ENCODE results near the gene GREB1L. TPM values are rescaled to one million over a fixed set of nuclear protein-coding genes. Genes with fewer than 3 reads are reported as not detected.

GREB1L gene
- total RNA-seq (10 to 100 TPM in 5 of 9 donors, 1 to 10 TPM in 4; 7.5 to 21.5 (median 10.6) TPM), polyA plus RNA-seq (1 to 10 TPM; 4.0 to 5.2 TPM)
- long read RNA-seq, donor 1, partial matches to known transcripts, result 3 of 12 reads
- long read RNA-seq, donor 1, other reads (novel, unspliced or antisense), result 8 of 12 reads
- long read RNA-seq, donor 2, partial matches to known transcripts, result 2 of 8 reads
- long read RNA-seq, donor 2, other reads (novel, unspliced or antisense), result 6 of 8 reads
- long read RNA-seq, donor 3, partial matches to known transcripts, result 5 of 14 reads
- long read RNA-seq, donor 3, other reads (novel, unspliced or antisense), result 9 of 14 reads

GRCh38 chr18:21242141-21242779 is at the start of gene GREB1L:
Gene GREB1L, plus strand, starts transcription at chr18:21242232. Its CDS starts 141,287 bp downstream, at chr18:21383519.
- intact Hi-C loops (cut with DNase I), result loop anchor here in 5 of 10 donors (5.0 to 10.0 kb wide), 8 partner anchors 50 to 205 kb away; no protein-coding TSS in a partner anchor
- DNase-seq (peak; percentile 50 to 78 (median 70)), ATAC-seq (peak; percentile 86 to 95 (median 92))
- 0 to 1% (median 1%) methylated on average over 18 to 87 of the region's 87 CpGs for WGBS, 4 donors
- TF ChIP-seq, protein P1, sequence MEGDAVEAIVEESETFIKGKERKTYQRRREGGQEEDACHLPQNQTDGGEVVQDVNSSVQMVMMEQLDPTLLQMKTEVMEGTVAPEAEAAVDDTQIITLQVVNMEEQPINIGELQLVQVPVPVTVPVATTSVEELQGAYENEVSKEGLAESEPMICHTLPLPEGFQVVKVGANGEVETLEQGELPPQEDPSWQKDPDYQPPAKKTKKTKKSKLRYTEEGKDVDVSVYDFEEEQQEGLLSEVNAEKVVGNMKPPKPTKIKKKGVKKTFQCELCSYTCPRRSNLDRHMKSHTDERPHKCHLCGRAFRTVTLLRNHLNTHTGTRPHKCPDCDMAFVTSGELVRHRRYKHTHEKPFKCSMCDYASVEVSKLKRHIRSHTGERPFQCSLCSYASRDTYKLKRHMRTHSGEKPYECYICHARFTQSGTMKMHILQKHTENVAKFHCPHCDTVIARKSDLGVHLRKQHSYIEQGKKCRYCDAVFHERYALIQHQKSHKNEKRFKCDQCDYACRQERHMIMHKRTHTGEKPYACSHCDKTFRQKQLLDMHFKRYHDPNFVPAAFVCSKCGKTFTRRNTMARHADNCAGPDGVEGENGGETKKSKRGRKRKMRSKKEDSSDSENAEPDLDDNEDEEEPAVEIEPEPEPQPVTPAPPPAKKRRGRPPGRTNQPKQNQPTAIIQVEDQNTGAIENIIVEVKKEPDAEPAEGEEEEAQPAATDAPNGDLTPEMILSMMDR (IDR thresholded peaks at IDR 0.05), result peak in 8 of 12 donors; percentile 24 to 52 (median 38)
- TF ChIP-seq POLR2A (IDR thresholded peaks at IDR 0.05), result peak in 1 of 2 donors; percentile 19
- no peaks in the 10 kb centered on the region for H3K36me3 ChIP-seq
- H3K9me3 ChIP-seq, result no peaks in the 10 kb centered on the region
- H3K4me1 ChIP-seq, result peaks cover 0 to 18% (median 0%) of the 10 kb centered on the region in 12 donors
- H3K27me3 ChIP-seq, result peaks cover 0 to 66% (median 15%) of the 10 kb centered on the region in 9 donors
- H3K27ac ChIP-seq, result peak within 1 kb of the TSS; percentile 20 to 86 (median 69)
- H3K4me3 ChIP-seq, result peak within 1 kb of the TSS; percentile 41 to 82 (median 61)

DNA sequence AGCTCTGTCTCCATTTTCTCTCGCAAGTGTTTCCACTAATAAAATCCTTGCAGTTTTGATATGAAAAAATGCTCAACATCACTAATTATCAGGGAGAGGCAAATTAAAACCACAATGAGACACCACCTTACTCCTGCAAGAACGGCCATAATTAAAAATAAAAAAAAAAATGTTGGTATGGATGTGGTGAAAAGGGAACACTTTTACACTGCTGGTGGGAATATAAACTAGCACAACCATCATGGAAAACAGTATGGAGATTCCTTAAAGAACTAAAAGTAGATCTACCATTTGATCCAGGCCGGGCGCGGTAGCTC is 49.8 kb upstream of the GREB1L start:
- DNase-seq (no peak), ATAC-seq (no peak)
- peaks cover 0 to 3% (median 0%) of the 10 kb centered on the region in 9 donors for H3K27me3 ChIP-seq
- intact Hi-C loops (cut with DNase I), result loop anchor here in 9 of 10 donors (5.0 to 10.0 kb wide), 8 partner anchors 50 to 765 kb away; partner anchors contain the start of genes ESCO1 (in 2 of the 9) and GREB1L (in 1 of the 9)
- H3K4me1 ChIP-seq, result no peaks in the 10 kb centered on the region
- H3K36me3 ChIP-seq, result no peaks in the 10 kb centered on the region
- no peak overlapping the region for H3K4me3 ChIP-seq
- TF ChIP-seq, protein P1 (IDR thresholded peaks at IDR 0.05), result no peak
- TF ChIP-seq POLR2A (IDR thresholded peaks at IDR 0.05), result no peak
- 85 to 89% (median 88%) methylated on average over 5 of the region's 5 CpGs for WGBS, 4 donors
- no peaks in the 10 kb centered on the region for H3K9me3 ChIP-seq
- H3K27ac ChIP-seq, result no peak overlapping the region

DNA sequence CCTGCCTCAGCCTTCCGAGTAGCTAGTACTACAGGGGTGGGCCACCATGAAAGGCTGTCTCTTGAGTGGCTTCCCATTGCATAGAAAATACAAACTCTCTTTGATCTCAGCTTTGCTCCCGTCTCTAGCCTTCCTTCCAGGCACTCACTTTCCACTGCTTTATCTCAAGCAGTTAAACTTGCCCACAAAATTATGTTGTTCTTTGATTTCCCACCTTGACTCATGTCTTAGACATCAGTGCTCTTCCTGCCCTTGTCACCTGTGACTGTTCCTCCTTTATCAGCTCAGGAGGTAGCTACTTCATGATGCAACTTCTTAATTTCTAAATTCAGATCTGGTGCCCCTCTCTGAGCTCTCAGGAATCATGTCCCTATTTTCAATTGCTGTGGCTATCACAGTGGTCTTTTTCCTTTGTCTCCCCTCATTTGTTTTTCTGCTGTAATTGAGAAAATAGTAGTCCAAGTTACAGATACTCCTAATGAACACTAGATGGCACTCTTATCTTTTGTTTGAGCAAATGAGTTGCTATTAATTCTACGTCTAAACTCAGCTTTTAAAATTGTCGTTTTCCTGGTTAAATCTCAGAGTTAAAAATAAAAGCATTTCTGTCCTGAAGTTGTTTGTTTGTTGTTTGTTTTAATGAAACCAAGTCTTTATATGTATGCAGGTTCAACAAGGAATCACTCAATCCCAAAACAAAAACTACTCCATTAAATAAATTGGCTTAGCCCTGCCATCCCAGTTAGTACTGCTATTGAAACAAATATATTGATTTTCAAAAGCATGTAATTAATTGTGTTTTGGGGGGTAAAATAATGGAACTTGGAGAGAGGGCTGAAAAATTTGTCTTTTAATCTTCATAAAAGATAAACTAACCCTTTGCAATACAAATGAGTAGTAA is 46.9 kb upstream of the GREB1L start:
- Histone ChIP-seq H3K4me1 (no peaks in the 10 kb centered on the region), H3K4me3 (no peak overlapping the region), H3K27me3 (peaks cover 0 to 14% (median 0%) of the 10 kb centered on the region in 9 donors), H3K27ac (no peak overlapping the region), H3K9me3 (no peaks in the 10 kb centered on the region), H3K36me3 (no peaks in the 10 kb centered on the region)
- DNase-seq (no peak), ATAC-seq (peak in 1 of 4 donors; percentile 31)
- WGBS, 4 donors, result 8 to 16% (median 9%) methylated on average over 4 of the region's 4 CpGs
- intact Hi-C loops (cut with DNase I), result loop anchor here (1.0 to 10.0 kb wide), 14 partner anchors 42 to 762 kb away; partner anchors contain the start of genes ESCO1 (in 2 of the 10) and GREB1L (in 1 of the 10)
- TF ChIP-seq, protein P1 (IDR thresholded peaks at IDR 0.05), result peak; percentile 67 to 81 (median 72)
- no peak for TF ChIP-seq POLR2A (IDR thresholded peaks at IDR 0.05)
